SK-N-MC (cell line): Measurements from ENCODE around the gene ADAMTS3.

Experiments
- DNase-seq: peaks from one replicate; pipeline ENCODE4 v3.0.0-alpha.2; 2011; ENCODE audit warnings: low read depth, low spot score
- H3K27ac ChIP-seq: fragments of 200-600 bp; sonication (generic); 2 replicates; pipeline ENCODE4 v1.5.1; 2016; ENCODE audit warnings: mixed run types
- H3K36me3 ChIP-seq: fragments of 200-600 bp; sonication (generic); 2 replicates; pipeline ENCODE4 v1.6.1; 2017; ENCODE audit warnings: antibody characterized with exemption, low read length, mixed read lengths; ENCODE audit not compliant: insufficient read depth
- H3K4me3 ChIP-seq: fragments of 200-600 bp; sonication (generic); 2 replicates; pipeline ENCODE4 v1.5.1; 2016
- H3K9ac ChIP-seq: fragments of 200-600 bp; sonication (generic); 2 replicates; pipeline ENCODE4 v1.8.0; 2017; ENCODE audit warnings: mixed run types, mixed read lengths; ENCODE audit not compliant: insufficient read length
- H3K9me3 ChIP-seq: fragments of 200-600 bp; sonication (generic); 2 replicates; pipeline ENCODE4 v1.6.1; 2017; ENCODE audit warnings: low read depth, mild to moderate bottlenecking, antibody characterized with exemption, low read length, moderate library complexity, mixed read lengths
- EZH2 ChIP-seq: fragments of 200-600 bp; sonication (generic); IDR thresholded peaks from one replicate; pipeline ENCODE4 v1.6.1; 2017; ENCODE audit warnings: antibody characterized with exemption
- FOXP2 ChIP-seq: optimal IDR thresholded peaks from 2 replicates; pipeline ENCODE3; 2011; ENCODE audit warnings: mild to moderate bottlenecking, moderate library complexity; ENCODE audit not compliant: insufficient read depth; ENCODE audit errors: extremely low read length, control extremely low read depth
- POLR2AphosphoS5 ChIP-seq: IDR thresholded peaks from 2 replicates; pipeline ENCODE4 v1.6.1; 2012; ENCODE audit warnings: mild to moderate bottlenecking, low read depth, low read length, borderline replicate concordance

Gene ADAMTS3

DNA sequence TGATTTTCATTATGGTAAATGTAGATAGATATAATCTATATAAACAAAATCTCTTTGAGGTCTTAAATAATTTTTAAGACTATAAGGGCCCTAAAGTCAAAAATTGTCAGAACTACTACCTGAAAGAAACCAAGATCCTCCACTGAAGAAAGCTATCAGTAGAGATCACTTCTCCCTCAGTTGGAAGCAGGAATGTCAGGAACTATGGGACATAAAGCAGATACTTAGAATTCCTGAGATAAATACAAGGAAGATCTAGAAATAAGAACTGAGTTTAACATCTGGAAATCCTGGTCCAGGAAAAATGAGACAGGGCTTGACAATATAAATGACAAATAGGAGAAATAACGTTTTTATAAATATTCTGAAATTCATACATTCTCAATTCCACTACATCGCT lies 97.2 kb downstream of the ADAMTS3 start:
- DNase-seq, result no peak

GRCh38 chr4:72468904-72469502 lies 100.0 kb downstream of the ADAMTS3 start:
- H3K9ac ChIP-seq, result no peak overlapping the region
- H3K4me3 ChIP-seq, result no peak overlapping the region
- TF ChIP-seq EZH2 (no peak), FOXP2 (no peak), POLR2AphosphoS5 (no peak)
- no peaks in the 10 kb centered on the region for H3K36me3 ChIP-seq
- peak; percentile 12 for DNase-seq
- no peaks in the 10 kb centered on the region for H3K9me3 ChIP-seq
- no peak overlapping the region for H3K27ac ChIP-seq

More for the DNA sequence above, 97.2 kb downstream of the ADAMTS3 start:
- no peak overlapping the region for H3K27ac ChIP-seq
- TF ChIP-seq EZH2 (no peak), FOXP2 (no peak), POLR2AphosphoS5 (no peak)
- no peak overlapping the region for H3K9ac ChIP-seq
- no peaks in the 10 kb centered on the region for H3K9me3 ChIP-seq
- no peaks in the 10 kb centered on the region for H3K36me3 ChIP-seq
- no peak overlapping the region for H3K4me3 ChIP-seq

DNA sequence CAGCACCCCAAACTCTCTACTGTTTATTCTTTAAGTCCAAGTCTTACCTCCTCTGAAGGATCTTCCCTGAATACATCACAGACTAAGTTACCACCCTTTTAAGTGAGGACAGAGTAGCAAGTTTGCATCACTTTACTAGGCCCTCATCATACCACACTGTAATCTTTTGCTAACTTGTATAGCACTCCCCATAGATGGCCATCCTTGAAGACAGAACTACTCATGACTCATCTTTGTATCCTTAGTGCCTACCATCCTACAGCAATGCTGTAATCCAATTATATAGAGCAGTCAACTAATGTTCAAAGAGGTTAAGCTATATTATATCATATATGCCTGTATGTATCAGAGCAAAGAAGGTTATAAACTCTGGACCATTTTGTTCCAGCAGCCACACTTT lies 101.4 kb downstream of the ADAMTS3 start:
- no peak overlapping the region for H3K4me3 ChIP-seq
- H3K9me3 ChIP-seq, result no peaks in the 10 kb centered on the region
- no peak overlapping the region for H3K27ac ChIP-seq
- no peak for TF ChIP-seq EZH2
- no peak for TF ChIP-seq FOXP2
- TF ChIP-seq POLR2AphosphoS5, result no peak
- no peak overlapping the region for H3K9ac ChIP-seq
- H3K36me3 ChIP-seq, result no peaks in the 10 kb centered on the region
- DNase-seq, result no peak

GRCh38 chr4:72463724-72464123 lies 105.3 kb downstream of the ADAMTS3 start:
- no peak for TF ChIP-seq POLR2AphosphoS5
- no peak for TF ChIP-seq EZH2
- no peak for TF ChIP-seq FOXP2
- H3K36me3 ChIP-seq, result no peaks in the 10 kb centered on the region
- no peak overlapping the region for H3K9ac ChIP-seq
- no peak overlapping the region for H3K27ac ChIP-seq
- DNase-seq, result no peak
- H3K9me3 ChIP-seq, result no peaks in the 10 kb centered on the region
- no peak overlapping the region for H3K4me3 ChIP-seq

- no peaks in the 10 kb centered on the region for H3K9me3 ChIP-seq
- no peak for DNase-seq
- TF ChIP-seq FOXP2, result no peak
- no peak for TF ChIP-seq EZH2
- TF ChIP-seq POLR2AphosphoS5, result no peak
- H3K27ac ChIP-seq, result no peak overlapping the region
- no peaks in the 10 kb centered on the region for H3K36me3 ChIP-seq
- no peak overlapping the region for H3K9ac ChIP-seq
- no peak overlapping the region for H3K4me3 ChIP-seq
Observed at GRCh38 chr4:72457158-72457557, 111.9 kb downstream of the ADAMTS3 start.

- Histone ChIP-seq H3K9ac (no peak overlapping the region), H3K9me3 (no peaks in the 10 kb centered on the region), H3K27ac (no peak overlapping the region), H3K4me3 (no peak overlapping the region), H3K36me3 (no peaks in the 10 kb centered on the region)
- no peak for DNase-seq
- TF ChIP-seq FOXP2, result no peak
- TF ChIP-seq POLR2AphosphoS5, result no peak
- TF ChIP-seq EZH2, result no peak
Observed at GRCh38 chr4:72451349-72451748, 117.7 kb downstream of the ADAMTS3 start.

DNA sequence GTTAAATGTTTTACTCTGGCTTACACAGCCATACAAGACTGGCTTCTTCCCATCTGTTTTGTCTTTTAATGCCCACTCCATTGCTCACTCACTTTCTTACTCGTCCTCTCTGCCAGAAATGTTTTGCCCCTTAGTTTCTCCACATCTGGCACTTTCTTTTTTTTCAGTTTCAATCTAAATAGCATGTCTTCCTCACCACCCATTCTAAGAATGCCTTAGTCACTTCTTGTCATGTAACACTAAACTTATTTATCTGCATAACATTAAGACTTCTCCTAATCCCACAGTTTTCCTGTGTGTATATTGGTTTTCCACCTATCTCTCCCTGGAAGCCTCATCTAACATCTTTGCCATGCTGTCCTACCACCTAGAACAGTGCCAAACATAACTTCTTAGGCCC lies 119.3 kb downstream of the ADAMTS3 start:
- no peak overlapping the region for H3K4me3 ChIP-seq
- no peak for TF ChIP-seq POLR2AphosphoS5
- no peak for TF ChIP-seq EZH2
- no peak for TF ChIP-seq FOXP2
- no peak for DNase-seq

DNA sequence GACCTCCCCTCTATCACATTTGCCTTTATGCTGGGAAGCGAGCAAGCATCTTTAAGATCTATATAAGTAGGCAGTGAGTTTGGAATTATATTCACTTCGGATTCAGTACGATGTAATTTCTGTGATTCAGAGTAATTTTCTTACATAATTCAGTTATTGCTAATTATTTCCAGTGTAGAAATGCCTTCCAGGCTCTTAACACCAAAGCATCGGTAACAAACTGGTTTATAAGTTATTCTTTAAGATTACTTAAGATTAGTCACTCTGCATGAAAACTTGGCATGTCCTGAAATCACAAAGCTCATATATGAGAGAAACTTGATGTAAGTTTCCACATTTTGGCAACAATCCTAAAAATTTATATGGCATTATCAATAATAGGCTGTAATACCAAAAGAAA lies 120.8 kb downstream of the ADAMTS3 start:
- Histone ChIP-seq H3K4me3 (no peak overlapping the region), H3K9me3 (no peaks in the 10 kb centered on the region), H3K9ac (no peak overlapping the region), H3K36me3 (no peaks in the 10 kb centered on the region), H3K27ac (no peak overlapping the region)
- DNase-seq, result no peak
- TF ChIP-seq POLR2AphosphoS5 (no peak), FOXP2 (no peak), EZH2 (no peak)

More for the DNA sequence above, 119.3 kb downstream of the ADAMTS3 start:
- H3K36me3 ChIP-seq, result no peaks in the 10 kb centered on the region
- no peak overlapping the region for H3K9ac ChIP-seq
- H3K9me3 ChIP-seq, result no peaks in the 10 kb centered on the region
- no peak overlapping the region for H3K27ac ChIP-seq
